Keratinocyte (primary cell): ENCODE measurements around the gene GLDC. TPM values are rescaled to one million over a fixed set of nuclear protein-coding genes. Genes with fewer than 3 reads are reported as not detected.

Source experiments
- DNase-seq: peaks from one replicate; pipeline ENCODE4 v3.0.0-alpha.2; 2011; ENCODE audit warnings: low read depth, missing footprints, low spot score
- FAIRE-seq: peaks from 2 replicates; lab custom pipeline; 2011; peaks lifted over from hg19 to GRCh38; lab: Jason Lieb, UNC
- H2AFZ ChIP-seq: 2 replicates; pipeline ENCODE4 v1.6.0; 2012; ENCODE audit warnings: low read length, control low read depth, inconsistent platforms; ENCODE audit not compliant: control insufficient read depth
- H3K27ac ChIP-seq: 2 replicates; pipeline ENCODE4 v1.5.1; 2011; ENCODE audit warnings: low read length; ENCODE audit not compliant: control insufficient read depth, insufficient read depth
- H3K27me3 ChIP-seq: 3 replicates; pipeline ENCODE4 v1.6.0; 2011; ENCODE audit warnings: low read length; ENCODE audit not compliant: control insufficient read depth, insufficient read depth; ENCODE audit errors: extremely low read depth
- H3K36me3 ChIP-seq, 2 experiments: 2 replicates in 1 of 2; 3 replicates in 1 of 2; pipeline ENCODE4 v1.5.1; 2011; ENCODE audit warnings: low read length in 2 of 2, mild to moderate bottlenecking in 1 of 2; ENCODE audit not compliant: control insufficient read depth in 2 of 2, insufficient read depth in 2 of 2; ENCODE audit errors: extremely low read depth in 1 of 2
- H3K4me1 ChIP-seq: 3 replicates; pipeline ENCODE4 v1.5.1; 2011; ENCODE audit warnings: low read length; ENCODE audit not compliant: control insufficient read depth, insufficient read depth; ENCODE audit errors: extremely low read depth
- H3K4me2 ChIP-seq: 3 replicates; pipeline ENCODE4 v1.6.0; 2011; ENCODE audit warnings: low read depth, low read length; ENCODE audit not compliant: control insufficient read depth, insufficient read depth; ENCODE audit errors: extremely low read depth
- H3K4me3 ChIP-seq, 3 experiments: fragments of 200-600 bp in 1 of 3; sonication (generic) in 1 of 3; 2 replicates in 2 of 3; 3 replicates in 1 of 3; pipeline ENCODE4 v1.5.1; 2011 to 2016; ENCODE audit warnings: low read length in 3 of 3, mild to moderate bottlenecking in 3 of 3, control low read depth in 2 of 3, inconsistent platforms in 1 of 3, low read depth in 1 of 3, mixed read lengths in 1 of 3, mixed run types in 1 of 3, moderate library complexity in 1 of 3; ENCODE audit not compliant: control insufficient read depth in 2 of 3, insufficient read depth in 2 of 3; ENCODE audit errors: extremely low read depth in 1 of 3
- H3K79me2 ChIP-seq: 2 replicates; pipeline ENCODE4 v1.6.0; 2012; ENCODE audit warnings: low read length; ENCODE audit not compliant: control insufficient read depth, insufficient read depth
- H3K9ac ChIP-seq: 3 replicates; pipeline ENCODE4 v1.6.0; 2011; ENCODE audit warnings: low read length; ENCODE audit not compliant: control insufficient read depth, insufficient read depth; ENCODE audit errors: extremely low read depth
- H3K9me1 ChIP-seq: 3 replicates; pipeline ENCODE4 v1.6.0; 2011; ENCODE audit warnings: low read length; ENCODE audit not compliant: control insufficient read depth, insufficient read depth; ENCODE audit errors: extremely low read depth
- H3K9me3 ChIP-seq: 2 replicates; pipeline ENCODE4 v1.5.1; 2012; ENCODE audit warnings: low read depth, low read length; ENCODE audit not compliant: control insufficient read depth
- H4K20me1 ChIP-seq: 3 replicates; pipeline ENCODE4 v1.6.0; 2011; ENCODE audit warnings: low read length; ENCODE audit not compliant: control insufficient read depth, insufficient read depth; ENCODE audit errors: extremely low read depth
- EZH2 ChIP-seq: IDR thresholded peaks from one replicate; pipeline ENCODE4 v1.6.1; 2012; ENCODE audit warnings: inconsistent platforms, mild to moderate bottlenecking, low read length, moderate library complexity
- dilution Hi-C: fragments of 300-500 bp; cut with MboI; formaldehyde crosslinking; loops from one replicate; pipeline ENCODE4 v1.7.0; 2020; ENCODE audit warnings: low sequenced_read_pairs; ENCODE audit not compliant: extremely low pct_ligation_motif_present
- polyA plus RNA-seq, 5 experiments: library from polyadenylated mRNA; depleted of rRNA in 3 of 5; stranded (reverse) in 3 of 5; stranded (forward) in 1 of 5; unstranded in 1 of 5; fragments of >200 nt; gene quantifications; 1 replicate in 1 of 5; 2 replicates in 3 of 5; 3 replicates in 1 of 5; pipeline versions ENCODE4 v1.2.1 to v1.2.3, GENCODE V29; 2011 to 2012; ENCODE audit warnings: missing spikeins in 2 of 5, low read depth in 1 of 5, low replicate concordance in 1 of 5
- TF ChIP-seq, protein P1 (sequence below), 3 experiments: IDR thresholded peaks in 1 of 3; conservative IDR thresholded peaks in 1 of 3; optimal IDR thresholded peaks in 1 of 3; 2 replicates in 2 of 3; 3 replicates in 1 of 3; pipeline versions ENCODE3 to v1.5.1; 2011; ENCODE audit warnings: low read length in 3 of 3, mild to moderate bottlenecking in 3 of 3, moderate library complexity in 2 of 3, control low read depth in 1 of 3, inconsistent platforms in 1 of 3; ENCODE audit not compliant: insufficient read depth in 2 of 3; ENCODE audit errors: extremely low read depth in 1 of 3

The GLDC gene
- polyA plus RNA-seq, 1 donor (not counting 4 experiments of a cell fraction or from before 2014, with no cell fraction given), result 0.69 TPM

DNA sequence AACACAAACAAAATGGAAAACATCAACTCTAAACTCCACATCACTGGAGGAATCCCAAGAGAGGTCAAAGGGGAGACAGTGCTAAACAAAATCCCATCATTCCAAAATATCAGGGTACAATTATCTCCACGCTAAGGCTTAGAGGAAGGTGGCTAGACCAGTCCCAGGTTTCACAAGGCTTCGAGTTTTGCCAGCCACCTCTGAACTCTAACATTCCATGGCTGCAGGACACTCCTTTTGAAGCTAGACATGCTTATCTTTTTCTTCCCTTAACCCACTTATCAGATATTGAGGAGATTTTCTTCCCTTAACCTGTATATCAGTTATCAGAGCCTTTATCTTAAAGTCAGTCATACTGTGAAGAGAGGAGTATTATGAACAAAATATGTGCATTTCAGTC is 53.3 kb downstream of the GLDC start:
- FAIRE-seq (no peak), DNase-seq (no peak)
- H3K9me3 ChIP-seq, result no peaks in the 10 kb centered on the region
- no peaks in the 10 kb centered on the region for H3K36me3 ChIP-seq
- H3K27ac ChIP-seq, result no peak overlapping the region
- H3K9me1 ChIP-seq, result no peaks in the 10 kb centered on the region
- no peak for TF ChIP-seq EZH2
- TF ChIP-seq, protein P1, sequence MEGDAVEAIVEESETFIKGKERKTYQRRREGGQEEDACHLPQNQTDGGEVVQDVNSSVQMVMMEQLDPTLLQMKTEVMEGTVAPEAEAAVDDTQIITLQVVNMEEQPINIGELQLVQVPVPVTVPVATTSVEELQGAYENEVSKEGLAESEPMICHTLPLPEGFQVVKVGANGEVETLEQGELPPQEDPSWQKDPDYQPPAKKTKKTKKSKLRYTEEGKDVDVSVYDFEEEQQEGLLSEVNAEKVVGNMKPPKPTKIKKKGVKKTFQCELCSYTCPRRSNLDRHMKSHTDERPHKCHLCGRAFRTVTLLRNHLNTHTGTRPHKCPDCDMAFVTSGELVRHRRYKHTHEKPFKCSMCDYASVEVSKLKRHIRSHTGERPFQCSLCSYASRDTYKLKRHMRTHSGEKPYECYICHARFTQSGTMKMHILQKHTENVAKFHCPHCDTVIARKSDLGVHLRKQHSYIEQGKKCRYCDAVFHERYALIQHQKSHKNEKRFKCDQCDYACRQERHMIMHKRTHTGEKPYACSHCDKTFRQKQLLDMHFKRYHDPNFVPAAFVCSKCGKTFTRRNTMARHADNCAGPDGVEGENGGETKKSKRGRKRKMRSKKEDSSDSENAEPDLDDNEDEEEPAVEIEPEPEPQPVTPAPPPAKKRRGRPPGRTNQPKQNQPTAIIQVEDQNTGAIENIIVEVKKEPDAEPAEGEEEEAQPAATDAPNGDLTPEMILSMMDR (optimal IDR thresholded peaks at IDR 0.05 in 1 of 3, IDR thresholded peaks at IDR 0.05 in 1 of 3, conservative IDR thresholded peaks at IDR 0.05 in 1 of 3; ENCODE audit: extremely low read depth in 1 of 3, insufficient read depth in 2 of 3, low read length in 3 of 3), result no peak
- dilution Hi-C loops, result no loop called here
- no peaks in the 10 kb centered on the region for H3K4me1 ChIP-seq
- no peak overlapping the region for H3K4me3 ChIP-seq
- H4K20me1 ChIP-seq, result no peaks in the 10 kb centered on the region
- no peak overlapping the region for H2AFZ ChIP-seq
- H3K9ac ChIP-seq, result no peak overlapping the region
- no peak overlapping the region for H3K4me2 ChIP-seq
- H3K27me3 ChIP-seq, result no peaks in the 10 kb centered on the region
- H3K79me2 ChIP-seq, result no peaks in the 10 kb centered on the region

DNA sequence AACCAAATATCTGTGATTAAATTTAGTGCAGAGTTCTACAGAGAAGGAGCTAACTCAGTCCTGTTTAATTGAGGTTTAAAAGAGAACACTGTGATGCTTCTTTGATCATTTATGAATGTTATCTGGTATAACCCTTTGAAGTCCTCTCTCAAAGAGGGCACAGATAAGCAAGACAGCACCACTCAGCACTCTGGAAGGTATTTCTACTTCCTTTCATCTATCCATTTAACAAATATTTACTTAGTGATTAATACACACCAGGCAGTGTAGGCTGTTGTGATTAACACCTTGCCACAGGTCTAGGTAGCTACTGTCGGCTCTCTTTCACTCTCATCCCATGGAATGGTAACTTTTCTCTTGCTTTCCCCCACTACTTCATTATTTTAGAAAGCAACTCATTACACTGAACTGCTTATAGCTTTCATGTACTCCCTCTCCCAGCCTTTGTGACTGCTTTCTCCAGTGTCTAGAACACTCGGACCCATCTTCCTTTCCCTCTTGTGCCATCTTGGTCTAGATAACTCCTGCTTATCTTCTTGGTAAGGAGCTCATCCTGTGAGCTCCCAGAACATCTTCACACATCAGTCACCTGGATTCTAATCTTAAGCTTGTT is 54.7 kb downstream of the GLDC start:
- Histone ChIP-seq H3K4me2 (no peak overlapping the region), H3K27ac (no peak overlapping the region), H3K4me1 (no peaks in the 10 kb centered on the region), H3K4me3 (no peak overlapping the region), H3K9me1 (no peaks in the 10 kb centered on the region), H3K9me3 (no peaks in the 10 kb centered on the region), H4K20me1 (no peaks in the 10 kb centered on the region), H3K27me3 (no peaks in the 10 kb centered on the region), H2AFZ (no peak overlapping the region), H3K36me3 (no peaks in the 10 kb centered on the region), H3K79me2 (no peaks in the 10 kb centered on the region), H3K9ac (no peak overlapping the region)
- TF ChIP-seq, protein P1 (optimal IDR thresholded peaks at IDR 0.05 in 1 of 3, IDR thresholded peaks at IDR 0.05 in 1 of 3, conservative IDR thresholded peaks at IDR 0.05 in 1 of 3; ENCODE audit: extremely low read depth in 1 of 3, insufficient read depth in 2 of 3, low read length in 3 of 3), result no peak
- TF ChIP-seq EZH2, result no peak
- FAIRE-seq (no peak), DNase-seq (no peak)
- dilution Hi-C loops, result no loop called here
